NCI-H146 treated with DMSO at 0.1 percent for 48 hours (cell line): Measurements from ENCODE around the gene PECR.

Experiments used
- DNase-seq: peaks from one replicate; lab custom pipeline; 2025; ENCODE audit not compliant: unreplicated experiment; lab: John Stamatoyannopoulos, UW

PECR gene

DNA sequence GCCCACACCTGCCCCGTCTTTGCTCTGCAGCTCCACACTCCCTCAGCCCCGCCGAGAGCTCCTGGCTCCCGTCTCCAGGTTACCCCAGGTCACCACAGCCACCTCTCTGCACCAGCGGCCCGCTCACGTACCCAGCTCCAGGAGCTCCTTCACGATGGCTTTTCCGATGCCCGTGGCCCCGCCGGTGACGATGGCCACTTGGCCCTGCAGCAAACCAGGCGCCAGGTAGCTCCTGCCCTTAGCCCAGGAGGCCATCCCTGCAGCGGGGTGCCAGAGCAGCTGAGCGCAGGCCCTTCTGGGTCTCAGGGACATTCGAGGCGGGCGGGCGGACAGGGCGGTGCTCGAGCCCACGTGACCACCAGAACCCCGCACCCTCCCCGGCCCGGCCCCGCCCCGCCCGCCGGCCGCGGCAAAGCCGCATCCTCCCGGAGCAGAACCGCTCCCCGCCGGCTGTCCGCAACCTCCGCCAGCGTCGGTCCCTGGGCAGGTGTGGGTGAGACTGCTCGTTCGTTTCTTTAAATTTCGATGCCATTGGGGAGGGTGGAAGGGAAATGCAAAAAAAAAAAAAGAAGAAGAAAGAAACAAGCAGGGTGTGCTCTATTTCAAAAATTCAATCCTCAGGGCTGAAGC is at the start of gene PECR, which contains the start of gene TMEM169:
Gene PECR, minus strand, starts transcription at position 323 of the 630 bp plus-strand sequence. Its CDS starts 68 bp downstream, at position 255.
Gene TMEM169, plus strand, starts transcription at position 433 of the 630 bp plus-strand sequence. CDS start 14,045 bp downstream, outside the sequence.
- peak; percentile 61 for DNase-seq

DNA sequence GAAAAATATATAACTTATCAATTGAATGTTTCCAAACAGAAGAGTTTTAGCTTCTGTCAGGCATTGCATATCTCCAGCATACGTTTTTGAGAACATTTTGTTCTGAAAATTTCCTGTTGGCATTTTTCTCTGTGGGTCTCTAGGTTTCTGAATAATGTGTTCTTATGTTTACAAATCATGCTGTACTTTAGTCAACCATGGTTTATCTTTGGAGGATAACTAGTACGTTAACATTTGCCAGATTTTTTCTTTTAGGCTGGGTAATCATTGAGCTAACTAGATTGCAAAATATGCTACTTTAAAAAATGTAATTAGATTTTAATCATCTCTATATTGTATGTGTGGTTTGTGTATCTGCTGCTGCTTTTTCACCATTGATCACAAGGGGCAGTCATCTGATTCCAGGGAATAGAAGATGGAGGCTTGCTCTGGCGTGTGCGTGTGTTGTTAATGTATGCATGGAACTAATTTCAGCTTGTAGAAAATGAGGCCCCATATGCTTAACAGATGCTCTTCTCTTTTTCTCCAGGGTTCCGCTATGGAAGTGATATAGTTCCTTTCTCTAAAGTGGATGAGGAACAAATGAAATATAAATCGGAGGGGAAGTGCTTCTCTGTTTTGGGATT is 48.9 kb upstream of the PECR start:
- no peak for DNase-seq

DNA sequence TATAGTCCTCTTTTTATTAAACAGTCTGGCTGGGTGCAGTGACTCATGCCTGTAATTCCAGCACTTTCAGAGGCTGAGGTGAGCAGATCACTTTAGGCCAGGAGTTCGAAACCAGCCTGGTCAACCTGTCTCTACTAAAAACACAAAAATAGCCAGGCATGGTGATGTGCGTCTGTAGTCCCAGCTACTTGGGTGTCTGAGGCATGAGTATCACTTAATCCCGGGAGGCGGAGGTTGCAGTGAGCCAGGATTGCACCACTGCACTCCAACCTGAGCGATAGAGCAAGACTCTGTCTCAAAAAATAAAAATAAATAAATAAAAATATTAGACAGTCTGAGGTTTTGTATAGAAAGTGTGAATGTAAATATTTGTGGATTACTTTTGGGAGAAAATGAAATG is 45.3 kb upstream of the PECR start:
- DNase-seq = no peak

DNA sequence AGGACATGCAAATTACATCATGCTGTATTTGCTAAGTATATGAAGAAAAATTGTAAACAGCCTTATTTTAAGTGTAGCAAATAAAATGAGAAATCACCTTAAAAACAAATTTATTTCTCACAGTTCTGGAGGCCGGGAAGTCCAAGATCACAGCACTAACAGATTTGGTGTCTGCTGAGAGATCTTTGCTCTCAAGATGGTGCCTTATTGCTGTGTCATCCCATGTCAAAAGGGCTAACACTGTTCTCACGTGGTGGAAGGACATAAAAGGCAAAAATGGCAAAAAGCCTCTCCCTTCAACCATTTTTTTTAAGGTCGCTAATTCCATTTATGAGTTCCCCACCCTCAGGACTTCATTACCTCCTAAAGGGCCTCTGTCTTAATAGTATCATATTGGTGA is 39.6 kb upstream of the PECR start:
- DNase-seq = no peak

DNA sequence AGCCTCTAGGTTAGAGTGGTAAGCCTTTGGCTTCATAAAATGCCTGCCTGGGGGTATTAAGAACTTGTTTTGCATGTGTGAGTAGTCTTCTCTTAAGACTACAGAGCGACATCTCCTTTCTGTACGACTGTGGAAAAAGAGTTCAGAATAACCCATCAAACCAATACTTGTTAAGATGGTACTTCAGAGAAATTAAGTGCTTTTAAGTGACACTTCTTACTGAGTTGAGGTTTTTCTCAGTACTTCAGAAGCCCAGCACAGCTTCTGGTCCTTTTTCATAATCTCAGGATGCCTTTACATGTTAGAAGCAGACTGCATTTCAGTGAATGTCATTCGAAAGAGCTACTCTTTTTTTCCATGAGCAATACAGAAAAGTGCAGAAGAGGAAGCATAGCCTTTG is 38.4 kb upstream of the PECR start:
- no peak for DNase-seq

DNA sequence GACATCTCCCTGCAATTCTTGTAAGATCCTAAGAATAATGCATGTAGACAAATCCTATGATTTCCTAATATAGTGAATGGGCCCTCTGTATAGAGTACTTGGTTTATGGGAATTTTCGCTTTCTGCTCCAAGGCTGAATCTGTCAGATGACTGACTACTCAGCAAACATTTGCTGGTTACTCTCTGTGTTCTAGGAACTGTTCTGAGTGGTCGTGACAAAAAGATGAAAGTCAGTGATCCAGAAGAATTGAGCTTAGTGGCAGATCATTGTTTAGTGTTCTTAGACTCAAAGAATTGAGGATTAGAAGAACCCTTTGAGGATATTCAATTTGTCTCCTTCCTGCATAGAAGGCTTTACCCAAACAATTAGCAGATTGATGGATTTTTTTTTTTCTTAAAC is 37.5 kb upstream of the PECR start:
- no peak for DNase-seq

DNA sequence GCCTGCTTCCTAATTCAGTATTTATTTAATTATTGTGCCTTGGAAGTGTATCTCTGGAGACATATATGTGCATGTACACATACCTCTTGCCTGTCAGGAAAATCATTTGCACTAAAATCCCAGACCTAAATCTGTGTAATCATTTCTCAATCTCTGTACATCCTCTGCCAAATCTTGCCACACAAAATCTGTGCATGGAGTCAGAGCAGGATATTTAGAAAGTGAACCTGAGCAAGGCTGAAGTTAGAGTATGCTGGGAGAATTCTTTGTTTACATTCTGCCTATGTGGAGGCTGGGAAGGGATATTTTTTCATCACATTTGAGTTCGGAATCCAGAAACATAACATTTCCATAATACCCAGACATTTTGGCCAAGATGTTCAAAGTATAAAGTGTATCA is 36.9 kb upstream of the PECR start:
- DNase-seq = no peak

DNA sequence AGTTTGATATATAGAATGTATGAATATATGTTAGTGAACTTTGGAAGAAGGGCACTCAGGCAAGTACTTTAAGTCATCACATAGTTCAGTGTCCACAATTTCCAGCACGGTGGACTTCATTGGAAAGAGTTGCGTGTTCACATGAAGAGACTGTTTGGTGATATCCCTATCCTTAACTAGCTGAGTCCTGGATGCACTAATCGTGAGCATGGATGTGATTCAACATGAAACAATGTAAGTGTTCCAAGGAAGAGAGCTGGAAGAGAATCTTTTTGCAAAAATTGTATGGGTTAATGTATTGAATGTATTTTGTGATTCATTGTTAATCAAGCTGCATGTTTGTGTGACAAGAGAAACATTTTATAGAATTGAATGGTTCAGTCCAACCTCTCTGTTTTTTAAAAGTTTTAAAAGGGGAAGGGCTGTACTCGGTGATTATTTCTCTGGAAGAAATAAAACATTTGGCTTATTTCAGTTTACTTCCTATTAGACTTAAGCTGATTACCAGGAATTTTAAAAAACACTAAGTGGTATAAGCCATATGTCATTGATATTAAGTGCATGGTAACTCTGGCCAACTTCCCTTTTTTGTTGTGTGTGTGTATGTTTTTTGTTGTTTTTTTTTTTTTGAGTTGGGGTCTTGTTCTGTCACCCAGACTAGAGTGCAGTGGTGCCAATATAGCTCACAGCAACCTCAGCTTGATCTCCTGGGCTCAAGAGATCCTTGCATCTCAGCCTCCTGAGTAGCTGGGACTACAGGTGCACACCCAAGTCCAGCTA is 36.1 kb upstream of the PECR start:
- DNase-seq = no peak

DNA sequence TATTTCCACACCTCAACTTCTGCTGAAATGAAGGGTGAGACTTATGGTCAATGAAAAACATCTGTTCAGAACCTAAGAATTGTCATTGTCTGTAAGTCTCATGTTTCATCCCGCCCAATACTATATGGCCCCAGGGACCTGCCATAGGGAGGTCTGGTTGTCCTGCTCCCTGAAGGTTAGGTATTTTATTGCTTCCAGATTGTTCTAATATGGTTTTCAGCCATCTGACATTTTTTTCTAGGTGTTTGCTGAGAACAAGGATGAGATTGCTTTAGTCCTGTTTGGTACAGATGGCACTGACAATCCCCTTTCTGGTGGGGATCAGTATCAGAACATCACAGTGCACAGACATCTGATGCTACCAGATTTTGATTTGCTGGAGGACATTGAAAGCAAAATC is 34.8 kb upstream of the PECR start:
- no peak for DNase-seq

DNA sequence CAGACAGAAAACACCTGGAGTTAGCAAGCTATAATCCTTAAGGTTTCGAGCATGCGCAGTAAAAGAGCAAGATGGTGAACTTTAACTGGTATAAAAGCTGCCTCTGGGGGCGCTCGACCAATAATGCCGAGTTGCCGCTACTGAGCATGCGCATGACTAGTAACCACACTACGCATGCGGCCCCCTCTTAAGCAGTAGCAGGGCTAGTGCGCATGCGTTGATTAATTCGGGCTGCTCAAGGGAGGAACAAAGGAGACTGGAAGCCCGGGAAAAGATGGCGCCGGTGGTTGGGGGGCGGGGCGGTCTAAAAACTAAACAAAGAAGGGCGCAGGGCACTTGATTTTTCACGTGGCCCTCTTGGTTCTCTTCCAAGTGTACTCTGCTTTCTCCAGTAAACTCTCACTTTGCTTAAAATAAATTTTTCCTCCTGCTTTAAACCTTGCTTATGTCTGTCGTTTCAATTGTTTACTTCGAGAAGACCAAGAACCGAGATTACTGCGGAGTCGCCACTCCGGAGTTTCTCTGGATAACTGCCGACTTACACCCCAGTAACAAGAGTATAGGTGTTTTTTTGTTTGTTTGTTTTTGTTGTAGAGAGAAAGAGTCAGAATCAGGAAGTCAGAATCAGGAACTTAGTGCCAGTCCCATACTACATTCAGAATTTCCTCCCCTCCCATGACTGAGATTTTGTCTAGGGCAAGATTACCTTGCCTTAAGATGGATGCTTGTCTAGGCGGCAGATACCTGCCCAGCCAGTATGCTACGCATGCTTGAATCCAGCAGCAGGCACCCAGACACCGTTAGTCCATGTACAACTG is 33.3 kb upstream of the PECR start:
- peak; percentile 92 for DNase-seq

DNA sequence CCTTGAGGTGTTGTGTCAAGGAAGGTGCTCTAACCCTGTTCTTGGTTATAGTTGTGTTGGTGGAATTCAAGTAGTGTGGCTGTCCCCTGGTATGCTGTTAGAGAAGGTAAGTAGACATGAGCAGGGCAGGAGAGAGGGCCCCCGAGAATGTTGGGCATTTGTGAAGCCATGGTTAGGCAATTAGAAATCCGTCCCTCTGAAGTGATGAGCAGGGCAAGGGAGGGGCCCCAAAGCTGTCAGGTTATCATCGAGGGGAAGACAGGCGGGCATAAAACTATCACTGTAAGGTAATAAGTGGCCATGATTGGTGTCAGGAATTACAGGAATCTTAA is 32.7 kb upstream of the PECR start:
- no peak for DNase-seq

DNA sequence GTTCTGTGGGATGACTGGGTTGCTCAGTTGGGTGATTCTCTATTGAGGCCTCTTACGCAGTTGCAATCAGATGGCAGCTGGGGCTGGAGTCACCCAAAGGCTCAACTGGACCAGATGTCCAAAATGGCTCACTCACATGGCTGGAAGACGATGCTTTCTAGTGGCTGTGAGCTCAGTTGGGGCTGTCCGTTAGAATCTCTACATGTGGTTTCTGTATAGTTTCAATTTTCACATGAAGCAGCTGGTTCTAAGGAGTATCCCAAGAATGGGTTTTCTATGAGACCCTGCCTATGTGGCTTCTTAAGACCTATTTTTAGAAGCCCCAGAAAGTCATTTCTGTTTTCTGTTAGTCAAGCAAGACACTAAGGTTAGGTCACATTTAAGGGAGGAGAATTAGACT is 32.0 kb upstream of the PECR start:
- DNase-seq = no peak

DNA sequence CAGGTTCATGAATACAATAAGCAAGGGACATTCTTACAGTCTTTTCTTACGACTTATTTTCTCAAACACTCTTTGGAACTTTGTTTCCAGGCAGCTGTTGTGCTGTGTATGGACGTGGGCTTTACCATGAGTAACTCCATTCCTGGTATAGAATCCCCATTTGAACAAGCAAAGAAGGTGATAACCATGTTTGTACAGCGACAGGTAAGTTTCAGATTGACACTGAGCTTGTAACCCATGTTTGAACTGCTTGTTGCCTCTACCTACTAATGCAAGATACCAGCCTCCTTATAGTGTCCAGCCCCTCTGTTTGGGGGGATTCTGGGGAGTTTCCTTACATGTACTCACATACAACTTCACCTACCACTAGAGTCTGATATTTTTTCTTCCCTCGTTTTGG is 31.3 kb upstream of the PECR start:
- DNase-seq = no peak

DNA sequence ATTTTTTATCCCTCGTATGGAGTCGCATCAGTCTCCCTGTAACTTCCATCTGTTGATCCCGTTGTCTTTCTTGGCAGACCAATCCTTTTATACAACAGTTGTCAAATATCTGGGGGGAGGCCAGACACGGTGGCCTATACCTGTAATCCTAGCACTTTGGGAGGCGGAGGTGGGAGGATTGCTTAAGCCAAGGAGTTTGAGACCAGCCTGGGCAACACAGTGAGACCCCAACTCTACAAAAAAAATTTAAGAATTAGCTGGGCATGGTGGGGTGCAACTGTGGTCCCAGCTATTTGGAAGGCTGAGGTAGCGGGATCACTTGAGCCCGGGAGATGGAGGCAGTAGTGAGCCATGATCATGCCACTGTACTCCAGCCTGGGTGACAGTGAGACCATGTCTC is 29.5 kb upstream of the PECR start:
- no peak for DNase-seq

DNA sequence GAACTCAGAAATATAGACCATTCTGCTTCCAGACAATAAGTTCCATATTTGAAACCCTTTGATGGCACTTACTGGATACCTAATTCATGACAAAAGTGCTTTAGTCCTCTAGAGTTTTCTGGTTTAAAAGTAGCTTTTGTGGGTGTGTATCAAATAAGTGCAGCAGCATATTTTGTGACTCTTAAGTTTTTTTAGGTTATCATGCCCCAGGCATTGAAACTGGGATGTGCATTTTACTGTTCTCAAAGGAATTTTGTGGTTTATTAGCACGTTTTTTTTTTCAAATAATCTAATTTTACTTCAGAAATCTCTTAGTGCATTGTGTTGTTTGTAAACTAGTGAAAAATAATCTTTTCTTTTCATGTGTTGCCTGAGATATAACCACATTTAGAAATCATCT is 29.0 kb upstream of the PECR start:
- DNase-seq = no peak

DNA sequence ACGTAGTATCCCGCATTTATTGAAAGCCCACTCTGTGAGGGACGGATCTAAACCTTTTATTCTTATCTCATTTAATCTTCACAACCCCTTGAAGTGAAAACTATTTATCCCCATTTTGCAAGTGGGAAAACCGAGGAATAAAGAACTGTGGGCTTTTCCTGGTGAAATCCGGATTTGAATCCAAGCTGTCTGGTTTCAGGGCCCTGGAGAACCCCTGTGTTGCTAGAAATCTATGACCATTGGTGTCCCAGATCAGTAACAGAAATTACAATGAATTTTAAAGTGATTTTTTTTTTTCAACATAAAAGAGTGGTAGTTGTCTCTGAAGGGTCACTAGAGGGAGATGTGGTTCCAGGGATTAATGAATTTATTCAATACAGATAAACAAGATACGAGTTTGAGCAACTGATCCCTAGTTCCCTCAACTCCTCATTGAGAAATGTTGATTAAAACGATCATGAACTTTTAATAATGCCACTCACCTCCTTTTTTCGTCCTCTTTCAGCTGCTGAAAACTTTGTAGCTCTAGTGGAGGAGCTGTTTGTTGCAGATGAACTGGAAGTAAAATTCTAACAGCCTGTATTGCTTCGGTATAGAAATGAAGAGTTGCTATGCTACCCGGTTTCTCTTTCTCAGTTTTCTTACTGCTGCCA is 28.5 kb upstream of the PECR start:
- peak; percentile 21 for DNase-seq

DNA sequence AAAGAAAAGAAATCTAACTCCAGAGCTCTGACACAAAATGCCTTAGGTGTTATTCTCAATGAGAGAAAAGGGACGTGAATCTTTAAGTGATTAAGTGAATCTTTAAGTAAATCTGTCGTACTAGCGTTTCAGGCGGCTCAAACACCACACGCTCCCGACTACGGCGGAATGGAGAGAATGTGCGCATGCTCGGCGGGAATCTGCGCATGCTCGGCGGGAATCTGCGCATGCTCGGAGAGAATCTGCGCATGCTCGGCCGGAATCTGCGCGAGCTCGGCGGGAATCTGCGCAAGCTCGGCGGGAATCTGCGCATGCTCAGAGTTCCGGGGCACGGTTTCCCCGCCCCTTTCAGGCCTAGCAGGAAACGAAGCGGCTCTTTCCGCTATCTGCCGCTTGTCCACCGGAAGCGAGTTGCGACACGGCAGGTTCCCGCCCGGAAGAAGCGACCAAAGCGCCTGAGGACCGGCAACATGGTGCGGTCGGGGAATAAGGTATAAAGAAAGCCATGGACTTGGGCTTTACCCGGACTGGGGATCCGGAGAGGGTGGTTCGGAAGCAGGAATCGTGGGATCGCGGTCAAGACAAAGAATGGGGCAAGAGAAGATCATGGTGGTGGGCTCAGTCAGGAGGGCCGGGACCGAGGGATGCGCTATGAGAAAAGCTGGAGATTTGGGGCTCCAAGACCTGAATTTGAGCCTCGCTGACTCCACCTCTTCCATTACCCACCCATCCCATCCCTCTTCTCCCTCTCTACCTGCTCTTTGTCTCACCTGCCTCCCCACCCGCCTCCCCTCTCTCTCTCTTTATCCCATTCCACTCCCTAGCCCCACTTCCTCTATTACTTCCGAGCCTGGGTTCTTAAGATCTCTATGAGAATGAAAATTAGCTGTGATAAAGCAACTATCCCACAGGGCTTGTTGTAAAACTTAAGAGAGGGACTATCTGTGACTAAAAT is 27.6 kb upstream of the PECR start, which contains the start of gene XRCC5:
Gene XRCC5, plus strand, starts transcription at position 382 of the 955 bp plus-strand sequence. Its CDS starts 89 bp downstream, at position 471.
- peak; percentile 73 for DNase-seq

DNA sequence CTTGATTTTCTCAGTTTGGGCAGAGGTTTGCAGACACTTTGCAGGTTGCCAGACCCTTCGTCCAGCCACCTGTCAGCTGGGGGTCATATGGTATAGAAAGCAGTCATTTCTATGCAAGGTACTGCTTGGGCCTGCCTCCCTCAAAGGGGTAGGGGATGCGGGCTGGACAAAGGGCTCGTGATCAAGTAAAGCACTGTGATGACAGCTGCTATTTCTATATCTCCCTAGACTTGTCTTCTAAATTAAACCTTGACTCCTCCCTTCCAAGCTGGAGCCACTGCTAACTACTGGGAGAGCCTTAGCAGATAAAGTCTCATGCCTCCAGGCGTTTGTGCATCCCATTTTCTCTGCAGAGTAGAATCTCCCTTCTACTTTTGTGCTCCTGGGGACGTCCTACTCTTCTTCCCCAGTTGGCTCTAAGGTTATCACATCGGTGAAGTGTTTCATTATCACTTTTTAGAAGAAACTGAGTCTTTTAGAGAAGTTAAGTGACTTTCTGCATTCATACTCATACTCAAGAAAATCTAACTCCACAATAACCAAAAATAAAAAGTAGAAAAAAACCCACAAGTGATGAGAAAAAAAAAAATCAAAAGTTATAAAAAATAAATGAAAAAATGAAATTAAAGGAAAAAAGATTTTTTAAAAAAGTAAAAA is 26.8 kb upstream of the PECR start:
- no peak for DNase-seq

DNA sequence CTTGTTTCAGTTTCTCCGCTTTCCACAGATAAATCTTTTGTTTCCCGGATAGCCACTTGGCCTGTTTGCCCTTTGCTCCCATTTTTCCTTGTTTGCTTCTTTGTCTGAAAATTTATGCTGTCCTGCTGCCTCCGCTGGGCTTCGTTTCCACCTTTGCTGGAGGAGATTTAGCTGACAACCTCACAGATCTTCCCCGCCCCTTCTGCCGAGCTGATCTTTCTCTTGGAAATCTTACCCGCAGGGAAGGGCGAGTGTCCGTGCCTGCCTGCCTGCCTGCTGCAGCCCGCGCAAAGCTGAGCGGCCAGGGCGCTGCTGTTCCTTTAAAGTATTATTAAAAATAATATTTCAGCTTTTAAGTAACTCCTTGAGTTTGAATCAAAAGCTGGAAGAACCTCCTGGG is 26.2 kb upstream of the PECR start:
- no peak for DNase-seq
